Measurements from ENCODE around the gene MC1R.

- no peak for TF ChIP-seq CTCF (conservative IDR thresholded peaks at IDR 0.05 in 1 of 2, IDR thresholded peaks at IDR 0.05 in 1 of 2; ENCODE audit: low read depth in 1 of 2, low read length in 2 of 2)
- no peak for TF ChIP-seq EZH2 (IDR thresholded peaks at IDR 0.05; ENCODE audit: low read length, missing control alignments)
Measured at GRCh38 chr16:89969741-89970410, 51.2 kb downstream of the MC1R start.

Measured in fibroblast of lung (primary cell).